ENCODE measurements around the gene RFX2.

The RFX2 gene

GRCh38 chr19:6103894-6104293 is 6.4 kb downstream of the RFX2 start:
- no peak for DNase-seq (ENCODE audit: low spot score)

GRCh38 chr19:6103217-6103644 is 7.1 kb downstream of the RFX2 start:
- DNase-seq (ENCODE audit: low spot score): no peak

- DNase-seq (ENCODE audit: low spot score): no peak
These were observed 8.3 kb downstream of the RFX2 start for GRCh38 chr19:6101991-6102390.

GRCh38 chr19:6101291-6101825 is 8.9 kb downstream of the RFX2 start:
- no peak for DNase-seq (ENCODE audit: low spot score)

- peak; percentile 33 for DNase-seq (ENCODE audit: low spot score)
These were observed 9.9 kb downstream of the RFX2 start for GRCh38 chr19:6100284-6100915.

- no peak for DNase-seq (ENCODE audit: low spot score)
These were observed 10.7 kb downstream of the RFX2 start for GRCh38 chr19:6099599-6099998.

- no peak for DNase-seq (ENCODE audit: low spot score)
These were observed 11.3 kb downstream of the RFX2 start for GRCh38 chr19:6099033-6099432.

- no peak for DNase-seq (ENCODE audit: low spot score)
These were observed 11.7 kb downstream of the RFX2 start for GRCh38 chr19:6098574-6098973.

- DNase-seq (ENCODE audit: low spot score): no peak
These were observed 12.4 kb downstream of the RFX2 start for GRCh38 chr19:6097911-6098310.

- no peak for DNase-seq (ENCODE audit: low spot score)
These were observed 14.5 kb downstream of the RFX2 start for GRCh38 chr19:6095760-6096159.

- no peak for DNase-seq (ENCODE audit: low spot score)
These were observed 17.7 kb downstream of the RFX2 start for GRCh38 chr19:6092329-6093286.

GRCh38 chr19:6091771-6092291 is 18.5 kb downstream of the RFX2 start:
- no peak for DNase-seq (ENCODE audit: low spot score)

GRCh38 chr19:6090634-6091033 is 19.7 kb downstream of the RFX2 start:
- no peak for DNase-seq (ENCODE audit: low spot score)

- DNase-seq (ENCODE audit: low spot score): no peak
These were observed 21.7 kb downstream of the RFX2 start for GRCh38 chr19:6088602-6089049.

GRCh38 chr19:6087074-6087571 is 23.2 kb downstream of the RFX2 start:
- no peak for DNase-seq (ENCODE audit: low spot score)

- no peak for DNase-seq (ENCODE audit: low spot score)
These were observed 24.1 kb downstream of the RFX2 start for GRCh38 chr19:6086068-6086788.

GRCh38 chr19:6084821-6085220 is 25.5 kb downstream of the RFX2 start:
- no peak for DNase-seq (ENCODE audit: low spot score)

GRCh38 chr19:6079107-6079506 is 31.2 kb downstream of the RFX2 start:
- DNase-seq (ENCODE audit: low spot score): no peak

GRCh38 chr19:6078068-6078467 is 32.2 kb downstream of the RFX2 start:
- no peak for DNase-seq (ENCODE audit: low spot score)

- no peak for DNase-seq (ENCODE audit: low spot score)
These were observed 33.4 kb downstream of the RFX2 start for GRCh38 chr19:6076675-6077463.

- no peak for DNase-seq (ENCODE audit: low spot score)
These were observed 34.0 kb downstream of the RFX2 start for GRCh38 chr19:6076291-6076665.

Data from activated CD4-positive, alpha-beta T cell treated with anti-CD3 and anti-CD28 coated beads, Interleukin-2, Interleukin-4, amounts not matched to agents 100 ng/mL and 50 ng/mL, durations not matched to agents 16 hours and 8 hours (primary cell).